HepG2 (cell line): Measurements from ENCODE around the gene EXOC7. TPM values are rescaled to one million over a fixed set of nuclear protein-coding genes. Genes with fewer than 3 reads are reported as not detected.

Experiments used
- AKAP8 ChIP-seq: sonication (generic); formaldehyde crosslinking; IDR thresholded peaks from 2 replicates; pipeline ENCODE4 v1.5.1; 2020; ENCODE audit warnings: mild to moderate bottlenecking, missing genetic modification reagents
- CBX1 ChIP-seq: IDR thresholded peaks from one replicate; pipeline ENCODE4 v1.6.1; 2016; ENCODE audit warnings: antibody characterized with exemption, low read depth
- CREM ChIP-seq, 2 experiments: sonication (generic) in 1 of 2; formaldehyde crosslinking in 1 of 2; IDR thresholded peaks; 2 replicates each; pipeline versions ENCODE4 v1.4.0 to v1.6.1; 2016 to 2020; ENCODE audit warnings: antibody characterized with exemption in 1 of 2, mild to moderate bottlenecking in 1 of 2, missing genetic modification reagents in 1 of 2
- DRAP1 ChIP-seq: IDR thresholded peaks from 2 replicates; pipeline ENCODE4 v1.6.1; 2016; ENCODE audit warnings: missing genetic modification reagents, missing compliant biosample characterization
- EEA1 ChIP-seq: sonication (generic); formaldehyde crosslinking; IDR thresholded peaks from 2 replicates; pipeline ENCODE4 v1.5.1; 2020; ENCODE audit warnings: mild to moderate bottlenecking, missing genetic modification reagents, borderline replicate concordance
- FOXM1 ChIP-seq: sonication (generic); formaldehyde crosslinking; IDR thresholded peaks from 2 replicates; pipeline ENCODE4 v1.5.0; 2020; ENCODE audit warnings: missing genetic modification reagents
- FOXP1 ChIP-seq, 2 experiments: fragments of 450-650 bp in 1 of 2; IDR thresholded peaks; 2 replicates each; pipeline ENCODE4 v1.6.1; 2017 to 2018; ENCODE audit warnings: antibody characterized with exemption in 1 of 2
- GATAD2A ChIP-seq: IDR thresholded peaks from 2 replicates; pipeline ENCODE4 v1.6.1; 2016
- KDM3A ChIP-seq: IDR thresholded peaks from 2 replicates; pipeline ENCODE4 v1.6.1; 2018; ENCODE audit warnings: low read depth, missing compliant biosample characterization
- NCOR1 ChIP-seq: fragments of 200-600 bp; sonication (generic); IDR thresholded peaks from 2 replicates; pipeline ENCODE4 v1.7.0; 2017; ENCODE audit warnings: antibody characterized with exemption, low read length, borderline replicate concordance
- NR3C1 ChIP-seq: sonication (generic); formaldehyde crosslinking; IDR thresholded peaks from 2 replicates; pipeline ENCODE4 v1.4.0; 2020; ENCODE audit warnings: missing genetic modification reagents
- PHF8 ChIP-seq: sonication (generic); formaldehyde crosslinking; IDR thresholded peaks from 2 replicates; pipeline ENCODE4 v1.5.0; 2020; ENCODE audit warnings: missing genetic modification reagents
- SIX1 ChIP-seq: sonication (generic); formaldehyde crosslinking; IDR thresholded peaks from 2 replicates; pipeline ENCODE4 v1.4.0; 2020; ENCODE audit warnings: missing genetic modification reagents, borderline replicate concordance
- SNAPC5 ChIP-seq: sonication (generic); formaldehyde crosslinking; IDR thresholded peaks from 2 replicates; pipeline ENCODE4 v1.8.1; 2023; ENCODE audit warnings: mild to moderate bottlenecking, missing genetic modification reagents, borderline replicate concordance
- SRSF9 ChIP-seq: fragments of 200-400 bp; formaldehyde crosslinking; IDR thresholded peaks from 2 replicates; pipeline ENCODE4 v1.6.1; 2018; ENCODE audit warnings: borderline replicate concordance, mild to moderate bottlenecking, low read depth, low read length; ENCODE audit not compliant: insufficient read depth, poor library complexity, severe bottlenecking
- ZNF205 ChIP-seq: IDR thresholded peaks from 2 replicates; pipeline ENCODE4 v1.6.1; 2018; ENCODE audit warnings: missing biosample characterization, missing genetic modification reagents
- ZNF496 ChIP-seq: sonication (generic); formaldehyde crosslinking; IDR thresholded peaks from 2 replicates; pipeline ENCODE4 v1.8.1; 2023; ENCODE audit warnings: mild to moderate bottlenecking, moderate library complexity, missing genetic modification reagents; ENCODE audit not compliant: insufficient replicate concordance
- ZNF782 ChIP-seq: sonication (generic); formaldehyde crosslinking; IDR thresholded peaks from 2 replicates; pipeline ENCODE4 v1.4.0; 2020; ENCODE audit warnings: missing genetic modification reagents, mild to moderate bottlenecking, borderline replicate concordance
- ZNF841 ChIP-seq: sonication (generic); formaldehyde crosslinking; IDR thresholded peaks from 2 replicates; pipeline ENCODE4 v1.8.1; 2023; ENCODE audit warnings: missing genetic modification reagents, borderline replicate concordance
- ZSCAN31 ChIP-seq: sonication (generic); formaldehyde crosslinking; IDR thresholded peaks from 2 replicates; pipeline ENCODE4 v1.5.0; 2020; ENCODE audit warnings: low read depth, mild to moderate bottlenecking, missing genetic modification reagents
- polyA plus RNA-seq, 8 experiments: library from polyadenylated mRNA; depleted of rRNA in 3 of 8; stranded (reverse) in 7 of 8; unstranded in 1 of 8; fragments of >200 nt; fragmentation: Illumina TruSeq in 4 of 8; extraction: Trizol in 4 of 8; gene quantifications; 2 replicates each; pipeline versions ENCODE4 v1.2.1 to v1.2.3, GENCODE V29; 2011 to 2016; ENCODE audit warnings: low read depth in 4 of 8, missing spikeins in 1 of 8, mixed read lengths in 1 of 8; ENCODE audit not compliant: insufficient read depth in 1 of 8
- total RNA-seq, 5 experiments: library from RNA; depleted of rRNA; stranded (reverse); fragments of >200 nt; fragmentation: Illumina TruSeq; extraction: Trizol; gene quantifications; 2 replicates each; pipeline ENCODE4 v1.2.3, GENCODE V29; 2016; ENCODE audit warnings: low read depth in 1 of 5
- TF ChIP-seq, protein P1 (sequence below): sonication (generic); formaldehyde crosslinking; IDR thresholded peaks from 2 replicates; pipeline ENCODE4 v1.5.0; 2020; ENCODE audit warnings: missing genetic modification reagents
- TF ChIP-seq, protein P2 (sequence below): sonication (generic); formaldehyde crosslinking; IDR thresholded peaks from 2 replicates; pipeline ENCODE4 v1.9.0; 2021; ENCODE audit warnings: missing genetic modification reagents, mild to moderate bottlenecking, borderline replicate concordance
- TF ChIP-seq, protein P3 (sequence below): sonication (generic); formaldehyde crosslinking; IDR thresholded peaks from 2 replicates; pipeline ENCODE4; 2020; ENCODE audit warnings: missing genetic modification reagents, mild to moderate bottlenecking, borderline replicate concordance

The EXOC7 gene
- total and polyA plus RNA-seq, 2 of the 13 experiments (the other 11 are each of a cell fraction or from before 2014, with no cell fraction given), result 86.9 to 116 TPM

GRCh38 chr17:76138234-76138895 lies 34.8 kb upstream of the EXOC7 start (continued):
- TF ChIP-seq, protein P1, sequence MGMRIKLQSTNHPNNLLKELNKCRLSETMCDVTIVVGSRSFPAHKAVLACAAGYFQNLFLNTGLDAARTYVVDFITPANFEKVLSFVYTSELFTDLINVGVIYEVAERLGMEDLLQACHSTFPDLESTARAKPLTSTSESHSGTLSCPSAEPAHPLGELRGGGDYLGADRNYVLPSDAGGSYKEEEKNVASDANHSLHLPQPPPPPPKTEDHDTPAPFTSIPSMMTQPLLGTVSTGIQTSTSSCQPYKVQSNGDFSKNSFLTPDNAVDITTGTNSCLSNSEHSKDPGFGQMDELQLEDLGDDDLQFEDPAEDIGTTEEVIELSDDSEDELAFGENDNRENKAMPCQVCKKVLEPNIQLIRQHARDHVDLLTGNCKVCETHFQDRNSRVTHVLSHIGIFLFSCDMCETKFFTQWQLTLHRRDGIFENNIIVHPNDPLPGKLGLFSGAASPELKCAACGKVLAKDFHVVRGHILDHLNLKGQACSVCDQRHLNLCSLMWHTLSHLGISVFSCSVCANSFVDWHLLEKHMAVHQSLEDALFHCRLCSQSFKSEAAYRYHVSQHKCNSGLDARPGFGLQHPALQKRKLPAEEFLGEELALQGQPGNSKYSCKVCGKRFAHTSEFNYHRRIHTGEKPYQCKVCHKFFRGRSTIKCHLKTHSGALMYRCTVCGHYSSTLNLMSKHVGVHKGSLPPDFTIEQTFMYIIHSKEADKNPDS (CRISPR knock-in tag), result peak; percentile 84; the same call in 1 of the 2 replicates
- TF ChIP-seq, protein P2, sequence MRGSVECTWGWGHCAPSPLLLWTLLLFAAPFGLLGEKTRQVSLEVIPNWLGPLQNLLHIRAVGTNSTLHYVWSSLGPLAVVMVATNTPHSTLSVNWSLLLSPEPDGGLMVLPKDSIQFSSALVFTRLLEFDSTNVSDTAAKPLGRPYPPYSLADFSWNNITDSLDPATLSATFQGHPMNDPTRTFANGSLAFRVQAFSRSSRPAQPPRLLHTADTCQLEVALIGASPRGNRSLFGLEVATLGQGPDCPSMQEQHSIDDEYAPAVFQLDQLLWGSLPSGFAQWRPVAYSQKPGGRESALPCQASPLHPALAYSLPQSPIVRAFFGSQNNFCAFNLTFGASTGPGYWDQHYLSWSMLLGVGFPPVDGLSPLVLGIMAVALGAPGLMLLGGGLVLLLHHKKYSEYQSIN (CRISPR knock-in tag), result no peak
- TF ChIP-seq ZNF841 (CRISPR knock-in tag), result no peak
- no peak for TF ChIP-seq EEA1 (CRISPR knock-in tag)
- TF ChIP-seq DRAP1, result peak; percentile 57; the same call in 1 of the 2 replicates
- TF ChIP-seq FOXP1 (IDR thresholded peaks at IDR 0.05), result no peak
- TF ChIP-seq FOXP1 (CRISPR knock-in tag; IDR thresholded peaks at IDR 0.05), result peak; percentile 58
- TF ChIP-seq ZNF496 (CRISPR knock-in tag), result no peak
- peak; percentile 73 for TF ChIP-seq ZNF205 (CRISPR knock-in tag)
- TF ChIP-seq ZSCAN31, result peak; percentile 73; the same call in 1 of the 2 replicates
- TF ChIP-seq CREM (IDR thresholded peaks at IDR 0.05), result peak; percentile 63; the same call in 1 of the 2 replicates
- TF ChIP-seq CREM (CRISPR knock-in tag; IDR thresholded peaks at IDR 0.05), result no peak
- TF ChIP-seq AKAP8 (CRISPR knock-in tag), result no peak; the same call in 1 of the 2 replicates
- TF ChIP-seq, protein P3, sequence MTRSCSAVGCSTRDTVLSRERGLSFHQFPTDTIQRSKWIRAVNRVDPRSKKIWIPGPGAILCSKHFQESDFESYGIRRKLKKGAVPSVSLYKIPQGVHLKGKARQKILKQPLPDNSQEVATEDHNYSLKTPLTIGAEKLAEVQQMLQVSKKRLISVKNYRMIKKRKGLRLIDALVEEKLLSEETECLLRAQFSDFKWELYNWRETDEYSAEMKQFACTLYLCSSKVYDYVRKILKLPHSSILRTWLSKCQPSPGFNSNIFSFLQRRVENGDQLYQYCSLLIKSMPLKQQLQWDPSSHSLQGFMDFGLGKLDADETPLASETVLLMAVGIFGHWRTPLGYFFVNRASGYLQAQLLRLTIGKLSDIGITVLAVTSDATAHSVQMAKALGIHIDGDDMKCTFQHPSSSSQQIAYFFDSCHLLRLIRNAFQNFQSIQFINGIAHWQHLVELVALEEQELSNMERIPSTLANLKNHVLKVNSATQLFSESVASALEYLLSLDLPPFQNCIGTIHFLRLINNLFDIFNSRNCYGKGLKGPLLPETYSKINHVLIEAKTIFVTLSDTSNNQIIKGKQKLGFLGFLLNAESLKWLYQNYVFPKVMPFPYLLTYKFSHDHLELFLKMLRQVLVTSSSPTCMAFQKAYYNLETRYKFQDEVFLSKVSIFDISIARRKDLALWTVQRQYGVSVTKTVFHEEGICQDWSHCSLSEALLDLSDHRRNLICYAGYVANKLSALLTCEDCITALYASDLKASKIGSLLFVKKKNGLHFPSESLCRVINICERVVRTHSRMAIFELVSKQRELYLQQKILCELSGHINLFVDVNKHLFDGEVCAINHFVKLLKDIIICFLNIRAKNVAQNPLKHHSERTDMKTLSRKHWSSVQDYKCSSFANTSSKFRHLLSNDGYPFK (CRISPR knock-in tag), result peak; percentile 53; the same call in 1 of the 2 replicates
- TF ChIP-seq PHF8 (CRISPR knock-in tag), result peak; percentile 75; the same call in 1 of the 2 replicates
- TF ChIP-seq GATAD2A (CRISPR knock-in tag), result peak; percentile 95
- peak; percentile 68; the same call in 1 of the 2 replicates for TF ChIP-seq NCOR1
- TF ChIP-seq FOXM1 (CRISPR knock-in tag), result no peak
- TF ChIP-seq CBX1, result peak; percentile 89
- no peak for TF ChIP-seq SNAPC5
- peak; percentile 78; the same call in 1 of the 2 replicates for TF ChIP-seq KDM3A
- TF ChIP-seq NR3C1 (CRISPR knock-in tag), result no peak
- TF ChIP-seq ZNF782 (CRISPR knock-in tag), result peak; percentile 74; the same call in 1 of the 2 replicates
- TF ChIP-seq SIX1, result peak; percentile 79; the same call in 1 of the 2 replicates
- no peak for TF ChIP-seq SRSF9
